MM.1S (cell line): ENCODE results near the gene PA2G4.

Source experiments
- CTCF ChIP-seq: fragments of 300-600 bp; sonication (generic); IDR thresholded peaks from 2 replicates; pipeline ENCODE4 v1.5.1; 2016; ENCODE audit warnings: antibody characterized with exemption, low read length, mixed read lengths
- EZH2 ChIP-seq: fragments of 300-600 bp; sonication (generic); optimal IDR thresholded peaks from 2 replicates; pipeline ENCODE3; 2017; ENCODE audit warnings: low read depth, mild to moderate bottlenecking, antibody characterized with exemption, low read length, mixed read lengths

DNA sequence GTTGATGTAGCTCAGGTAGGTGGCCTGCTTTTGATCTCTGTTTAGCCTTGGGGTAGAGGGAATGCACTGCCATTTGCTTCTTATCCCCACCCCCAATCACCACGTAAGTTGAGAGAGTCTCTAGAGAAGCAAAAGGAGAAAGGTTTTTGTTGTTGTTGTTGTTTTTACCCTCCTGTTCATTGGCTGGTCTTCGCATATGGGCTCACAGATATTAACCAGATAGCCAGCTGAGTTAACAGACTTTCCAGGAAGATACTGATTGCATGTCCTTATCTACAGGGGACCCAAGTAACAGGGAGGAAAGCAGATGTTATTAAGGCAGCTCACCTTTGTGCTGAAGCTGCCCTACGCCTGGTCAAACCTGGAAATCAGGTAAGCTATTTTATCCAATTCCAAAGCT, 2.9 kb downstream of the PA2G4 start:
- TF ChIP-seq CTCF = no peak
- no peak for TF ChIP-seq EZH2
